HG02840 (cell line): ENCODE data around the gene GRAMD1B.

Source experiments
- ATAC-seq: cut with Tn5 transposase; IDR thresholded peaks from one replicate; pipeline ENCODE4 v1.9.1; 2021; ENCODE audit warnings: mild to moderate bottlenecking, moderate library complexity, moderate number of reproducible peaks; ENCODE audit not compliant: unreplicated experiment, low FRiP score

GRAMD1B gene

DNA sequence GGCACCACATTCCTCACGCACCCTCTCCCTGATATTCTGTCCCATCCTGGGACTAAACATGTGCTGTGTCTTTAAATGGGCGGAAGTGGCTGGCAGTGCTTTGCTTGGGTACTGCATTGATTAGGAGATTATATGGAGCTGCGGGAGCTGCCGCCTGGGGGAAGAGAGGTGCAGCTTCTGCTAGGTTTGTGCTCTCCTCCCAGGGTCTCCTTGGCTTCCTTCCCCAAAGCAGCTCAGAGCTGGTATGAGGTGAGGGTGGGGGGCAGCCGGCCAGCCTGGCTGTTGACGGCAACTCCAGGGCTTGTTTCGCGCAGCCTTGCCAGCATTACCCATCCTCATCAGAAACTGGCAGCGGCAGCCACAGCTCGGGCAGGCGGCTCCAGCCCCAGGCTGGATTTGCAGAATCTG, 95.4 kb downstream of the GRAMD1B start:
- no peak for ATAC-seq

DNA sequence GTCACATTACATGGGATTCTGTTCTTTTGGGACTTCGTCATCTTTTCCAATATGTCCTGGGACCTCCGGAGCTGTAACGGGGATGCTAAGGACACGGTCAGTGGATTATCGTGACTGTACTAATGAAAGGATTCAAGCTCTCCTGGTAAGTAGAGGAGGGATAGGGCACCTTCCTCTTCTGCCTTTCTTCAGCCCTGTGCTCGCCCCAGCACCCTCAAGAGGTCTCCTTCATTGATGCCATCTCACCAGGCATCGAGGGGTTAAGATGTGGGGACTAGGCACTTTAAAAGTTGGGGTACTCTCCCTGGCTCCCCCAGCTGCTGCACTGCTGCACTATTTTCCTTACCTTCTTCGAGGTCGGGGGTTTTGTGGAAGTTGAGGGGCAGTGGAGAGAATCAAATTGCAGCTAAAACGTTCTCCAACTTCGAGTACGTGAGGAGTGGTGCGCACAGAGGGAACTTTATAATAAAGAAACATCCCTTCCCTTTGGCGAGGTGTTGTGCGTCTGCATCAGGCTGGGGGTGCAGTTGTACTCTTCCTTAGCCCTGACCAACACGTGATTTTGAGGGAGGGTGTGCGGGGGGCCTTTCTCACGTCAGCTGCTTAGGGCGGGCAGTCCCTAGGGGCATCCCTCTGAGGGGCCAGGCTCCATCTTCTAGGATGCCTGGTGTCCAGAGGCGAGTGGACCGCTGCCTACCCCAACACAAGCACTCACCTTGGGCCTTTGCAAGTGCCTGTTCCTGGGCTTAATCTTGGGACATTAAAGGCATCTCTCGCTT, 96.1 kb downstream of the GRAMD1B start:
- no peak for ATAC-seq

DNA sequence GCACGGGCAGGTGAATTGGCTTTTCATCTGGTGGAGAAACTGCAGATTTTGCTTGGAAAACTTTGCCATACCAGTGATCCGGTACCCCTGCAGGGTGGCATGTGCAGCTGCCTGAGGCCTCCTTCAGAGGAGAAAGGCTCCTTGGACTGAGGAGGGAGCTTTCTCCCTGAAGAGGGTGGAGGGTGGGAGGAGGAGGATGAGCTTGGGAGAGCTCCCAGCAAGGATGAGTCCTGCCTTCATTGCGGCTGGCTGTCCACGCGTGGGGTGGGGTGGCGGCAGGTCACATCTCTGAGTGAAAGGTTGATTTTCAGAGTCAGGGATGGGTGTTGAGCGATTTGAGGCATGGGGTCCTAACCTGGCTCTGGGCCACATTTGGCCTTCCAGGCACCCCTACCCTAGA, 96.8 kb downstream of the GRAMD1B start:
- no peak for ATAC-seq

DNA sequence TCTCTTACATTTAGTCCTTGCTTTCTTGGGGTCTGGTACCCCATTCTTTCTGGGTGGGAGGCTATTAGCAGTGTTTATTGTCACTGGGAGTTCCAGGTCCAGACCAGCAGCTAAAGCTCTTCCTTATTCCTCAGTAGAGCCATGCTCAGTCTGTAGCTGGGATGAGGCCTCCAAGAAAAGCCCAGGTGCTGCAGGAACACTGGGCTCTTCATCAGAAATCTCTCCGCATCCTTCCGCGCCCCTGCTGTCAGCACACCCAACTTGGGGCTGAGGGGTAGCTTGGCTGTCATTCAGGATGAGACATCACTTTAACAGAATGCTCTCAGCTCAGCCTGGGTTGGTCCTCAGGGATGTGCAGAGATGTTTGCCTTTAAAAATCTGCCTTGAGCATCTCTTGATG, 97.5 kb downstream of the GRAMD1B start:
- ATAC-seq = no peak

DNA sequence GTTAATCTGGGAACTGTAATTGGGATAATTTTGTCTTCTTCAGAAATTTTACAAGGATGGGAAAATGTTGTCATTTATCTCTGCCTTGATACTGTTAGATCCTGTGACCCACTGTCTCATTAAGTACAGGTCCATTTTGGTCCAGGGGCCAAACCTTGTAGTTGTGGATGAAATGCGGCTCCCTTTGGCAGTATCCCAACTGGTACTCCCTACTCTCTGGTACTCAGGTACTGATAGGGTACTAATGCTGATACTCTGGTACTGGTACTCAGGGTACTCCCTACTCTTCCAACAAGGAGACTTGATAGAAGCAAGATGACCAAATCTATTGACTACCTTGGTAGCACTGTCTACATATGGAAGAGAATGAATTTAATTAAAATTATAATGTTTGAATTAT, 97.9 kb downstream of the GRAMD1B start:
- no peak for ATAC-seq

DNA sequence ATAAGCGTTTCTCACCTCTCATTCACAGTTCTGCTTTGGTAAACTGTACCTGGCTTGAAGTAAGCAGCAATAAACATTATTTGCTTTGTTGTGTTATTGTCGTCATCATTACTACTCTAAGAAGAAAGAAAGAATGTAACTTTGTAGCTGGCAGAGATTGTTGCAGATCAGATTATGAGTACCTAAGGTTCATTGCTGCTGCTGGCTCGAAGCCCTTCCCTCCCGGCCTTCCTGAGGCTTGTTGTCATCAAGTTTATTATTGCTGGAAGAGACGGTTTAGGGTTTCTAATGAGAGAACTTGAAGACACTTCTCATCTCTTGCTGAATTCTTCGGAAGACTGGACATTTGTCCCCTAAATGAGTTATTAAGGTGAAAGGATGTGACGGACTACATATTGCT, 101.3 kb downstream of the GRAMD1B start:
- ATAC-seq = no peak

DNA sequence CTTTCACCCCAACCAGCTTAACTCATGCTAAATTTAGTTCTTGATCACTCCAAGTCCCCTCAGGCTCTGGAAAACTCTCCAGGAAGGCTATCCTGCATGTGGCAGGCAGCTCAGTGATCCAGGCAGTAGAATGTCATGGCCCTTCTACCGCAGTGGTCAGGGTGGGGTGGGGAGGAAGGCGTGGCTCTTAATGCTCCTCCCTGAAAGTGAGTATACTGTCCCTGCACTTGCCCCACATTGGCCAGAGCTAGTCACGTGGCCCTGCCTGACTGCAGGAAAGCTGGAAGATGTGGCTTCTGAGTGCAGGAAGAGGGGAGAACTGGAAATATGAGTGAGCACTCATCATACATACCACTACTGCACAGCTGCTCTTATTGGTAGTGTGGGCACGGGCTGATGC, 102.1 kb downstream of the GRAMD1B start:
- ATAC-seq = no peak

DNA sequence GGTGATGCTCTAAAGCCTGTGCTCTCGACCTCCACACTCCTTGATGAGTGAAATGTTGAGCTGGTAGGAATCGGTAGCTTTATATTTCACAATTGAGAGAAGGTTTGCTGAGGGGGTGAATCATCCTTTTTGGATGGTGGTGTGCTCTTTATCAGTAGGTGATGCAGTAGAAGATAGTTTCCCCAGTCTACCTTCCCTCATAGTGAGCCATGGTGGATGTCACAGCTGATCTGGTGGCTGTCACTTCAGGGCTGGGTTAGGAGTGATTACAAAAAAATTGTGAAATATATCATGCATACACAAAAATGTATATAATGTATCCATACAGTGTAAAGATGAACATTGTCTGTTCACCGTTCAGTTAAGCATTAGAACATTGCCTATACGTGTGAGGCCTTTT, 105.3 kb downstream of the GRAMD1B start:
- ATAC-seq = no peak

DNA sequence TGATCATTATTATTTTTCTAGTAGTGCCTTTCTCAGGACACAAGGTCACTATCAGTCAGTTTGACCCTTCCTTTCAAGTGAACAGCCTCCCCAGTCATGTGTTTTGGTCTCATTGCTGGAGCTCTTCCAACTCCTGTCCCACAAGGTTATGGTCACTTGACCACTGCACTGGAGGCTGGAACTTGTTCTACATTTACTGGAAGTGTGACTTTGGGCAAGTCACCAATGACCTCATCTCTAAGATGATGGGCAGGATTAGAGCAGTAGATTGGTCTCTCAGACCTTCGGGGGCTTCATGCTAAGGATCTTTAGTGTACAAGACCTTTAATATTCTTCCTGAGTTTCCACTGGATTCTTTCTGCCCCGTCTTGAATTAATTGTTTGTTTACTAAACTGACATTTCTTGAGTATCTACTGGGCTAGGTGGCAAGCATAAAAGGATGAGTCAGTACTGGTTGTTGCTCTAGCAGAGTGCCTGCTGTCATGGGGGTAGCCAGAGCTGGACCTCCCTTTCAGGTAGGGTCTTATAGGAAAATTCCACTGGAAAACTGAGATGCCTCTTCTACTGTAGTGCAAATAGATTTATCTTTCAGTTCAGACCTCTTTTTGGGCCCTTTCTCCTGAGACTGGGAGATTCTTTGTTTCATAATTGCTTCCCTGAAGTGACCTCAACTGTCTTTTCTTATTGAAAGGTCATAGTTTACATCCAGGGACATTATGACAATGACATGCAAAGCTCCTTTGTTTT, 106.8 kb downstream of the GRAMD1B start:
- no peak for ATAC-seq

DNA sequence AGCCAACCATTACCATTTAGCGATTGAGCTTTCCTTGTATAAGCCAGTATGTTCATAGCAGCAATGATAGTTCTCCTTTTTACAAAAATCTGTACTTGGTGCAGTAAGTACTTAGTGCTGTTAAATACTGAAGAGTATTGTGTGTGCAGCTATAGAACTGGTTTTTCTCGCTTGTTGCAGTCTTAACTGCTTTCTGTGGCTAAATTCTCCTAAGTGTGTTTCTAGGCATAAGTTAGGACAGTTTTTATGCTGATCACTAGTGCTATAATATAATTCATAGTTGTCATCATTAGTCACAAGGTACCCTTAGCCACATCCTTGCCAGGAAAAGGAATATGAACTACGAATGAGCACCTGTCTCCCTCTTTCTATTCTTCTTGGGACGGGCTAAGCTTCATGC, 107.7 kb downstream of the GRAMD1B start:
- ATAC-seq = no peak

DNA sequence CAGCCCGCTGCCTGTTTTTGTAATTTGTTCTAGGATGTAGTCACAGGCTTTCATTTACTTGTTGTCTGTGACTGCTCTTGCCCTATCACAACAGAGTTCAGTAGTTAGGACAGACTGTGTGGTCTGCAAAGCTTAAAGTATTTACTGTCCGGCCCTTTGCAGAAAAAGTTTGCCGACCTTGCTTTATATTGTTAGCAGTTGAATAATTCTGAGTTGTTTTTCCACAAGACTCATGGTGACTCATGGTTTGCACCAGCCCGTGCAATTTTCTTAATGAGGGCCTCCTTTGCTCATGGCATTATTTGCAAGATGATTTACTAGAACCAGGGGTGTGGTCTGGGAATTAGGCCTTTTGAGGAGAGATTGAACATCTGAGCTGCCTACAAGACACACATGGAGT, 113.7 kb downstream of the GRAMD1B start:
- ATAC-seq = no peak

DNA sequence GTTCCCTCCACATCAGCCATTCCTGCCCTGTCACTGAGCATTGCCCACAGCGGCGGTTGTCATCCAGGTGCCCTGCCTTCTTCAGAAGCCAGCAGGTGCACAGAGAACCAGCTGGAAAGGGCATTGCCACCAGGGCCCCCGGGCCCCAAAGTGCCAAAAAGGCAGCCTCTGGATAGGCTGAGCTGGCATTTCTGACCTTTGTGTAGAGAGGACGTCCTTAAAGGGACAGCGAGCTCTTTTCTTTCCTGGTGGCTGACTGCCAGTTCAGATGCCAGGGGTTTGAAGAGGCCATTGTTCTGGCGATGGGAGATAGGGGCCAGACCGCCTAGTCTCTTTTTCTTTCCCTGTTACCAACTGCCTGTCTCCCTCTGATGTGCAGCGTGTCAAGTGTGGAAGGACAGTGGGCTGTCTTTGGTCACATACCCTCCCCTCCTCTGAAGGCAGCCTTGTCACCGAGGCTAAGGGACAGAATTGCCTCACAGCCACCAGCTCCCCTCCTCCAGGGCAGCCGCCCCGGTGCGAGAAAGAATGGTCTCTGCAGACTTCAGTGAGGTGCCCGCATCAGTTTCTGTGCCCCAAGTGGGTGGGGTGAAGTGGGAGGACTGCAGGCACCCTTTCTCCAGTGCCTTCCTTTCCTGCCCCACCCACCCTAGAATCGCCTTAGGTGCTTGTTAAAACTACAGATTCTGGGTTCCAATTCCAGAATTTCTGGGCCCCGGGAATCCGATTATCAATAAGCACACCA, 114.7 kb downstream of the GRAMD1B start:
- no peak for ATAC-seq

DNA sequence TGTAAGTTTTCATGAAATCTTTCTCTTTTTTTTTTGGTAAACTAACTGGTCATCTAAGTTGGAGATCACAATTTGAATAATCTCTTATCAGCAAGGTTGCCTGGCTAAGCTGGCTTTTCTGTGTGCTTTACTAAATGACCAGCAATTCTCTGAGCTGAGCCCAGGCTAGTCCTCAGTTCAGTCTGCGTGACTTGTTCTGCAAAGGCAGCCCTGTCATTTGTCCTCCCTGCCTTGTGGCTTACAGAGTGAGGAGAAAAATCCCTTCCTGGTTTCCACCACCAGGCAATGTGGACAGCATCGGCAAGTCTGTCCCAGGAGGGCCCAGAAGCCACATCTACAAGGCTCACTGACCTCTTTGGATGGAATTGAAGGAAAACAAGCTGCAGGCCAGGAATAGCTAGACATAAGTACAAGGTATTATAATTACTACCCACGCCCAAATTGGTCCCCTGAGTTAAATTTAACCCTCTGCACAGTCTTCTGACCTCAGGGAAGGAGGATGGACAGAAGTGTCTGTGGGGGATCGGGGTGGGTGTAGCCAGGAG, 115.7 kb downstream of the GRAMD1B start:
- ATAC-seq = no peak

DNA sequence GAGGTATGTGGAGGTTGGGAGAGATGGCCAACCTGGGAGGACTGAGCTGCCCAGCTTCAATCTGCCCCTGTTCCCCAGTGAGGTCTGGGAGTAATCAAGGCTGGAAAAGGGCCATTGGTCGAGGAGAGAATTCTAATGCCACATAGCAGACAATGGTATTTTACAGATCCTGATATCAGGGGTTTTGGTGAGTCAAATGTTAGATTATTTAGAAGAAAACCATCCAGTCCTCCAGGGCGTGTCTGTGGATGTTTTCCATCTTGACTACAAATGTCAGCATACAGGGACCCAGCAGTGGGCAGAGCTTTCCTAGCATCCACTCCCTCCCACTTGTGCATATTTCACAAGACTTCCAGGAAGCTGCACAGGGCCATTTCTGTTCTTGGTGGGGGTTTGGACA, 116.4 kb downstream of the GRAMD1B start:
- no peak for ATAC-seq

DNA sequence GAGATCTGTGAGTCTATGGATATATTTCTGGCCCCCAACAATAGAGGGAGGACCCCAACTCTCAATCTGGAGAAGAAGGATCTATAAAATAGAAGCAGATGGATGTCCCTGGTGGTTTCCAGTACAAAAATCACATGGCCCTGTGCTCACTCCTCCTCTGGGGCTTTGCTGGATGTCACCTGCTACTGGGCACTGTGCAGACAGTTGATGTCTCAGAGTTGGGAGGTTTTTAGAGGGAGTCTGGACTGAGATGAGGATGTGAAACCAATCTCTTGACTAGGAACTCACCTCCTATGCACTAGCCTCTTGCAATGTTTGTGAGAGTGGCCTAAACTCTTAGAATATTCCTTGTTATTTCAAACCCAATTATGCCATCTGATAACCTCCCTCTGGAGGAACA, 117.1 kb downstream of the GRAMD1B start:
- peak; percentile 63 for ATAC-seq

DNA sequence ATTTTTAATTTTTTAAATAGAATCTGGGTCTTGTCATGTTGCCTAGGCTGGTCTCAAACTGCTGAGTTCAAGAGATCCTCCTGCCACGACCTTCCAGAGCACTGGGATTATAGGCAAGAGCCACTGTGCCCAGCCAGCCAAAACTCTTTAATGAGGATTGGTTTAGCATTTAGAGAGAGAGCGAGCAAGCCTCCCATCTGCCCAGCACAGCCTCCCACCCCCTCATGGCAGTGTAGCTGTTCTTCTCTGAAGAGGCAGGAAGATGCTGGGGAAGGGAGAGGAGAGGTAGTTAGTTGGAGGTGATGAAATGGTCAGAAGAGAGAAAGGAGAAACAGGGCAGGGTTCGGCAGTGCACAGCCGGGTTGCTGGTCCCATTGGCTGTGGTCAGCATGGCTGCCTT, 118.7 kb downstream of the GRAMD1B start:
- no peak for ATAC-seq

DNA sequence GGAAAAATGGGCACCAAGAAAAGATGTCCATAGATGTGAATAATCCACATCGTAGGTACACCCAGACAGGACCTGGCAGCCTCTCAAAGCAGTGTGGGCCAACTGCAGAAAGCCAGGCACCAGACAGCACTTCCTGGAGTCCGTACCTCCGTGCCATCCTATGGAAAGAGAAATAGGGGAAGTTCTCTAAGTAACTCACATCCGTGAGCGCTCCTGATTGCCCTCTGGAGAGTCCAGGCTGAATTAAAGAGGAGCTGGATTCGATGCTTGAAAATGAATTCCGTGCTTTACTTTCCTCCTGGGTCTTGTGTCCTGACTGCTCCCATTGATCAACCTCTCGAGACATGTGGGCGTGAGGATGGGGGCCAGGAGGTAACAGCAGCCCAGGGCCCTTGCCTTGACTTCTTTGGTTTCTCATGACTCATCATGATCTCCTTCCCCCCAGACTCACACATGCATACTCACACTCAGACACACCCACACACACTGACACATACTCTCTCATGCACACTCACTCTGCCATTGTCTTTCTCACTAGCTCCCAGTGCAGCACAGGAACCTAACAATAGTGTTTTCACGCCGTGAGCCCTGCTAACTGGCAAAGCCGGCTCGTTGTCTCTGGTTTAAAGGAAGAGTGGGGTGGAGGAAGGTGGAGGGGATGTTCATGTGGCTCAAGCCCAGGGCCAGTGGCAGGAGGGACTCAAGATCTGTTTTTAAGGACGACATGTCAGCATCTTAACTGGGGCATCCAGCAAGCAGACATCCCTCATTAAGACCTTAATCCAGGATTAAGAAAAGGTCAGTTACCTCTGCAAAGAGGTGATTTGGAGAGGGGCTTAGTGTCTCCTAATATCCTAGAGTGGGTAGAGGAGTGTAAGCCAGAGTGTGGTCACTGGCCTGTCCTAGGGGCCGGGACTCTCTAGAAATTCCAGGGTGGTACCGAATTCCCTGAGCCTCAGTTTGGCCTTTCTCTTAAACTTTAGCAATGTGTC, 120.2 kb downstream of the GRAMD1B start:
- no peak for ATAC-seq

DNA sequence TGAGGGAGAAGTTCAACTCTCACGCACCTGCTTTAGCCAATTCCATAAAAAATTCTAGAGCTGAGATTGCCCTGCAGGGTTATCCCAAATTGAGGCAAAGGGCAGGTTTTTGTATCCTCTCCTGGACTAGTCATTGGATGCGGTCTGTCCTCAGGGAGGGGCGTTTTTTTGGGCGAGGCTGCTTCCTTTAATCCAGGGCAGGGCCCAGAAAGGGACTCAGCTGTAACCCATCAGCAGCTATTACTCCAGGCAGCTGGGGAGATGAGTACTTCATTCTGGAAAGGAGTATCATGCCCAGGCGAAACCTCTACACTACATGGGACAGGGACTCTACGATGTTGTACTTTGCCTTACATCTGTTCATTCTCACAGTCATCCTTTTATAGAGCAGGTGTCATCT, 121.0 kb downstream of the GRAMD1B start:
- ATAC-seq = no peak

DNA sequence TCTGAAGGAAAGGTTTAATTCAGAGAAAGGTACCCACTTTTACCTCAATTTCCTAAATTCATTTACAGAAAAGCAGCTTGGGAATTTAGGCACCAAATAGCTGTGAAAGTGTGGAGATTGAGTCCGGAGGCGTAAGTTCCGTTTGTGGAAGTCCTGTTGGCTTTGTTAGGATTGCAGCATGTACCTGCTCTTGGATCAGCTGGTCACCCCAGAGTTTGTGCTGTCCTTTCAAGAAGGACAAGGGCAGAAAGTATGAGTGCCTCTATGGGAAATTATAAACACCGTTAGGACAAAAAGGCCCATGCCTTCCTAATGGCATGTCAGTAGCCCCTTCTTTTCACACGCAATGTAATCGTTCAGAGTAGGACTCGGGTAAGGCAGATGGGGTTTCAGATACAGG, 126.6 kb downstream of the GRAMD1B start:
- ATAC-seq = no peak
